B cell (primary cell): ENCODE data around the gene CHFR. TPM values are rescaled to one million over a fixed set of nuclear protein-coding genes. Genes with fewer than 3 reads are reported as not detected.
"Not testable (repeated sequence)": the region's sequence is repeated elsewhere in the genome, so short reads cannot be mapped to it uniquely, and the experiment has no call there.

Experiments used
- ATAC-seq: fragments of 200-7000 bp; cut with Tn5 transposase; one replicate; pipeline ENCODE4 v1.10.0; 2021; ENCODE audit warnings: low read depth, mild to moderate bottlenecking, moderate number of reproducible peaks, moderate library complexity
- CTCF ChIA-PET: fragments of 350-600 bp; sonication (Branson Sonifier 250); formaldehyde crosslinking; loops from one replicate; lab custom pipeline; 2021; ENCODE audit warnings: antibody characterized with exemption, inconsistent platforms; lab: Charles Lee
- POLR2A ChIA-PET: fragments of 350-600 bp; sonication (Branson Sonifier 250); formaldehyde crosslinking; loops from one replicate; lab custom pipeline; 2021; ENCODE audit warnings: antibody characterized with exemption; lab: Charles Lee
- DNase-seq: peaks from one replicate; pipeline ENCODE4 v3.0.0; 2013
- H2AFZ ChIP-seq: 2 replicates; pipeline ENCODE4 v1.6.1; 2012; ENCODE audit warnings: mild to moderate bottlenecking, low read depth, low read length; ENCODE audit not compliant: insufficient read depth, poor library complexity, severe bottlenecking
- H3K27ac ChIP-seq, 2 donors: 1 replicate in 1 of 2; 2 replicates in 1 of 2; pipeline ENCODE4 v1.5.1; 2012 to 2013; ENCODE audit warnings: low read length in 2 of 2, mild to moderate bottlenecking in 2 of 2, moderate library complexity in 1 of 2
- H3K27me3 ChIP-seq, 4 experiments: fragments of 200-600 bp in 1 of 4; sonication (generic) in 1 of 4; replicated peaks in 1 of 4; 1 replicate in 2 of 4; 2 replicates in 2 of 4; pipeline versions ENCODE4 v1.6.1 to v1.7.0; 2013 to 2016; ENCODE audit warnings: low read length in 3 of 4, mild to moderate bottlenecking in 2 of 4, mixed read lengths in 1 of 4, moderate library complexity in 1 of 4; ENCODE audit not compliant: insufficient read depth in 4 of 4, control insufficient read depth in 3 of 4; ENCODE audit errors: control extremely low read depth in 1 of 4
- H3K36me3 ChIP-seq, 2 experiments: replicated peaks in 1 of 2; 1 replicate in 1 of 2; 2 replicates in 1 of 2; pipeline versions ENCODE4 v1.6.1 to v1.7.1; 2013; ENCODE audit warnings: low read length in 1 of 2; ENCODE audit not compliant: insufficient read depth in 2 of 2, control insufficient read depth in 1 of 2; ENCODE audit errors: control extremely low read depth in 1 of 2, extremely low read depth in 1 of 2
- H3K4me1 ChIP-seq, 2 donors: fragments of 200-600 bp in 1 of 2; sonication (generic) in 1 of 2; 1 replicate in 1 of 2; 2 replicates in 1 of 2; pipeline versions ENCODE4 v1.5.1 to v1.6.1; 2013 to 2017; ENCODE audit warnings: low read length in 2 of 2; ENCODE audit not compliant: control insufficient read depth in 2 of 2, insufficient read depth in 2 of 2
- H3K4me2 ChIP-seq: replicated peaks from 2 replicates; pipeline ENCODE3; 2012; ENCODE audit warnings: mild to moderate bottlenecking, low read depth, low read length; ENCODE audit not compliant: poor library complexity, severe bottlenecking
- H3K4me3 ChIP-seq, 5 experiments: fragments of 200-600 bp in 1 of 5; sonication (generic) in 1 of 5; 1 replicate in 3 of 5; 2 replicates in 2 of 5; pipeline versions ENCODE4 v1.5.1 to v1.7.0; 2011 to 2016; ENCODE audit warnings: low read length in 4 of 5, mild to moderate bottlenecking in 4 of 5, low read depth in 2 of 5, control low read depth in 1 of 5, moderate library complexity in 1 of 5; ENCODE audit not compliant: insufficient read depth in 1 of 5; ENCODE audit errors: control extremely low read depth in 1 of 5, extremely low read depth in 1 of 5
- H3K79me2 ChIP-seq: fragments of 200-600 bp; sonication (generic); one replicate; pipeline ENCODE4 v1.6.0; 2016; ENCODE audit warnings: low read length; ENCODE audit not compliant: control insufficient read depth, insufficient read depth
- H3K9ac ChIP-seq: fragments of 200-600 bp; sonication (generic); 2 replicates; pipeline ENCODE4 v1.6.1; 2017; ENCODE audit warnings: mild to moderate bottlenecking, low read length, moderate library complexity
- H3K9me3 ChIP-seq, 3 donors: one replicate each; pipeline versions ENCODE4 v1.6.1 to v1.7.1; 2013; ENCODE audit warnings: low read length in 2 of 3; ENCODE audit not compliant: control insufficient read depth in 2 of 3, insufficient read depth in 1 of 3; ENCODE audit errors: control extremely low read depth in 1 of 3
- H4K20me1 ChIP-seq: 2 replicates; pipeline ENCODE4 v1.6.0; 2012; ENCODE audit warnings: mild to moderate bottlenecking, low read length; ENCODE audit not compliant: insufficient read depth, control insufficient read depth, poor library complexity, severe bottlenecking
- H3K27ac Mint-ChIP-seq: one replicate; pipeline ENCODE4 v1.8.0; 2021; ENCODE audit warnings: mixed read lengths
- H3K27me3 Mint-ChIP-seq: one replicate; pipeline ENCODE4 v1.8.0; 2021; ENCODE audit warnings: mixed read lengths
- H3K4me1 Mint-ChIP-seq: one replicate; pipeline ENCODE4 v1.8.0; 2021; ENCODE audit warnings: mixed read lengths
- H3K4me3 Mint-ChIP-seq: one replicate; pipeline ENCODE4 v1.8.0; 2021; ENCODE audit warnings: mixed read lengths
- H3K9me3 Mint-ChIP-seq: one replicate; pipeline ENCODE4 v1.8.0; 2022; ENCODE audit warnings: mixed read lengths; ENCODE audit not compliant: insufficient read depth
- CTCF ChIP-seq: fragments of 200-600 bp; IDR thresholded peaks from one replicate; pipeline ENCODE4 v1.8.0; 2022; ENCODE audit warnings: antibody characterized with exemption, mild to moderate bottlenecking
- EZH2 ChIP-seq: IDR thresholded peaks from 2 replicates; pipeline ENCODE4 v1.6.1; 2012; ENCODE audit warnings: borderline replicate concordance, low read depth, mild to moderate bottlenecking, moderate library complexity, low read length; ENCODE audit not compliant: insufficient read depth, poor library complexity, severe bottlenecking
- WGBS: methylation state at CpG from one replicate; pipeline ENCODE4 v1.1.5; 2013; ENCODE audit warnings: missing lambda C conversion rate; ENCODE audit not compliant: insufficient coverage; 5-methylcytosine and 5-hydroxymethylcytosine counted together
- intact Hi-C: fragments of 100-400 bp; cut with micrococcal nuclease; formaldehyde crosslinking; loops from one replicate; pipeline ENCODE4 v1.10.0; 2022
- polyA plus RNA-seq: library from polyadenylated mRNA; depleted of rRNA; stranded (reverse); fragments of >200 nt; gene quantifications from 2 replicates; pipeline ENCODE4 v1.2.3, GENCODE V29; 2012
- total RNA-seq, 2 donors: library from RNA; stranded (reverse); fragments of 120-200 nt in 1 of 2; gene quantifications; 1 replicate in 1 of 2; 2 replicates in 1 of 2; pipeline versions ENCODE4 v1.2.3 to v1.2.4, GENCODE V29; 2013 to 2022

The CHFR gene
- total and polyA plus RNA-seq, 2 donors (not counting 1 experiment from before 2014, with no cell fraction given) = 83.8 to 92.5 TPM

- Histone ChIP-seq H3K27ac (no peak overlapping the region), H3K9me3 (no peaks in the 10 kb centered on the region), H3K27me3 (no peaks in the 10 kb centered on the region), H3K4me1 (no peaks in the 10 kb centered on the region), H2AFZ (no peak overlapping the region), H3K4me2 (no peak overlapping the region), H3K9ac (no peak overlapping the region), H4K20me1 (peaks cover 11% of the 10 kb centered on the region), H3K79me2 (peaks cover 16% of the 10 kb centered on the region), H3K36me3 (peaks cover 3 to 71% of the 10 kb centered on the region in 2 experiments), H3K4me3 (no peak overlapping the region)
- WGBS = 95% methylated on average over 17 of the region's 24 CpGs
- TF ChIP-seq CTCF (no peak), EZH2 (no peak)
- no peaks in the 10 kb centered on the region for H3K9me3 Mint-ChIP-seq
- intact Hi-C loops = no loop called here
- no peaks in the 10 kb centered on the region for H3K4me1 Mint-ChIP-seq
- CTCF ChIA-PET = no interaction called here
- DNase-seq (no peak), ATAC-seq (no peak)
- H3K27me3 Mint-ChIP-seq = no peaks in the 10 kb centered on the region
- POLR2A ChIA-PET = no interaction called here
- H3K4me3 Mint-ChIP-seq = no peak overlapping the region
- no peak overlapping the region for H3K27ac Mint-ChIP-seq
Measured at GRCh38 chr12:132797820-132798570, 89.4 kb downstream of the CHFR start.

GRCh38 chr12:132795847-132796246, 91.6 kb downstream of the CHFR start:
- no peaks in the 10 kb centered on the region for H3K4me1 ChIP-seq
- ChIA-PET POLR2A (no interaction called here), CTCF (no interaction called here)
- WGBS = 96% methylated on average over 14 of the region's 14 CpGs
- no peak overlapping the region for H3K4me2 ChIP-seq
- H3K27ac Mint-ChIP-seq = no peak overlapping the region
- peaks cover 15% of the 10 kb centered on the region for H4K20me1 ChIP-seq
- DNase-seq = no peak
- ATAC-seq = no peak
- H3K4me1 Mint-ChIP-seq = no peaks in the 10 kb centered on the region
- no peak overlapping the region for H2AFZ ChIP-seq
- no peak overlapping the region for H3K9ac ChIP-seq
- H3K4me3 Mint-ChIP-seq = no peak overlapping the region
- H3K9me3 ChIP-seq = no peaks in the 10 kb centered on the region
- H3K27ac ChIP-seq = no peak overlapping the region
- H3K27me3 ChIP-seq = no peaks in the 10 kb centered on the region
- TF ChIP-seq EZH2 (no peak), CTCF (no peak)
- H3K79me2 ChIP-seq = peaks cover 23% of the 10 kb centered on the region
- H3K4me3 ChIP-seq = no peak overlapping the region
- H3K27me3 Mint-ChIP-seq = no peaks in the 10 kb centered on the region
- intact Hi-C loops = no loop called here
- no peaks in the 10 kb centered on the region for H3K9me3 Mint-ChIP-seq
- peaks cover 3 to 63% of the 10 kb centered on the region in 2 experiments for H3K36me3 ChIP-seq

GRCh38 chr12:132791940-132792339, 95.5 kb downstream of the CHFR start:
- H3K4me3 ChIP-seq, ATAC-seq, H3K9me3 Mint-ChIP-seq, H3K9ac ChIP-seq, H3K27me3 ChIP-seq, DNase-seq, H3K27ac Mint-ChIP-seq, CTCF ChIA-PET, H3K4me3 Mint-ChIP-seq, H3K27me3 Mint-ChIP-seq, H3K9me3 ChIP-seq, H2AFZ ChIP-seq, POLR2A ChIA-PET, intact Hi-C loops, H3K4me1 ChIP-seq, H3K27ac ChIP-seq, H3K4me2 ChIP-seq, H3K4me1 Mint-ChIP-seq: not testable (repeated sequence)
- peaks cover 38% of the 10 kb centered on the region for H3K79me2 ChIP-seq
- 96% methylated on average over 2 of the region's 2 CpGs for WGBS
- peaks cover 22% of the 10 kb centered on the region for H4K20me1 ChIP-seq
- H3K36me3 ChIP-seq = peaks cover 0 to 57% of the 10 kb centered on the region in 2 experiments
